Ascending aorta (tissue), 2 donors: ENCODE measurements around the gene OR52L1. TPM values are rescaled to one million over a fixed set of nuclear protein-coding genes. Genes with fewer than 3 reads are reported as not detected.

Source experiments
- DNase-seq, 2 donors: peaks; one replicate each; pipeline ENCODE4 v3.0.0-alpha.2; 2019; ENCODE audit warnings: low spot score in 2 of 2
- H3K27ac ChIP-seq, 2 donors: fragments of 200-600 bp; sonication (generic); one replicate each; pipeline ENCODE4 v1.5.1; 2016 to 2017; ENCODE audit warnings: mild to moderate bottlenecking in 1 of 2
- H3K27me3 ChIP-seq: fragments of 200-600 bp; sonication (generic); one replicate; pipeline ENCODE4 v1.5.1; 2017
- H3K36me3 ChIP-seq, 2 donors: fragments of 200-600 bp; sonication (generic); one replicate each; pipeline ENCODE4 v1.5.1; 2016
- H3K4me1 ChIP-seq, 2 donors: fragments of 200-600 bp; sonication (generic); one replicate each; pipeline ENCODE4 v1.5.1; 2016 to 2017; ENCODE audit warnings: mild to moderate bottlenecking in 1 of 2
- H3K4me3 ChIP-seq, 2 donors: fragments of 200-600 bp; sonication (generic); one replicate each; pipeline ENCODE4 v1.5.1; 2016 to 2017; ENCODE audit warnings: mild to moderate bottlenecking in 1 of 2
- H3K9me3 ChIP-seq, 2 donors: fragments of 200-600 bp; sonication (generic); one replicate each; pipeline ENCODE4 v1.5.1; 2016
- CTCF ChIP-seq, 3 experiments: fragments of 200-600 bp in 2 of 3; fragments of 450-650 bp in 1 of 3; sonication (generic) in 2 of 3; IDR thresholded peaks; one replicate each; pipeline ENCODE4 v1.5.1; 2016 to 2019; ENCODE audit warnings: antibody characterized with exemption in 3 of 3, mild to moderate bottlenecking in 1 of 3, moderate library complexity in 1 of 3
- intact Hi-C: fragments of 100-400 bp; cut with DNase I; formaldehyde crosslinking; loops from one replicate; pipeline ENCODE4 v1.15.1; 2023
- total RNA-seq: library from RNA; depleted of rRNA; stranded (reverse); fragments of >200 nt; gene quantifications from one replicate; pipeline ENCODE4 v1.1.0, GENCODE V29; 2016

The OR52L1 gene
- total RNA-seq, 1 donor from 2014 or later = not detected

GRCh38 chr11:5994791-5995190 lies 8.0 kb upstream of the OR52L1 start:
- Histone ChIP-seq H3K4me1 (no peaks in the 10 kb centered on the region), H3K4me3 (no peak overlapping the region), H3K27me3 (no peaks in the 10 kb centered on the region), H3K9me3 (no peaks in the 10 kb centered on the region), H3K36me3 (no peaks in the 10 kb centered on the region), H3K27ac (no peak overlapping the region)
- DNase-seq = no peak
- intact Hi-C loops = no loop called here
- no peak for TF ChIP-seq CTCF (IDR thresholded peaks at IDR 0.05)

- no peaks in the 10 kb centered on the region for H3K9me3 ChIP-seq
- no peaks in the 10 kb centered on the region for H3K4me1 ChIP-seq
- no peak overlapping the region for H3K27ac ChIP-seq
- intact Hi-C loops = no loop called here
- no peaks in the 10 kb centered on the region for H3K36me3 ChIP-seq
- no peak for DNase-seq
- no peaks in the 10 kb centered on the region for H3K27me3 ChIP-seq
- TF ChIP-seq CTCF (IDR thresholded peaks at IDR 0.05) = peak in 1 of 3 experiments; percentile 34
- H3K4me3 ChIP-seq = no peak overlapping the region
These were observed 5.9 kb upstream of the OR52L1 start for GRCh38 chr11:5992604-5993251.

GRCh38 chr11:5992150-5992549 lies 5.4 kb upstream of the OR52L1 start:
- intact Hi-C loops = no loop called here
- H3K27me3 ChIP-seq = no peaks in the 10 kb centered on the region
- no peak overlapping the region for H3K27ac ChIP-seq
- H3K9me3 ChIP-seq = no peaks in the 10 kb centered on the region
- no peak overlapping the region for H3K4me3 ChIP-seq
- H3K4me1 ChIP-seq = no peaks in the 10 kb centered on the region
- H3K36me3 ChIP-seq = no peaks in the 10 kb centered on the region
- no peak for DNase-seq
- no peak for TF ChIP-seq CTCF (IDR thresholded peaks at IDR 0.05)

- DNase-seq = no peak
- Histone ChIP-seq H3K27me3 (no peaks in the 10 kb centered on the region), H3K36me3 (no peaks in the 10 kb centered on the region), H3K27ac (no peak overlapping the region), H3K9me3 (no peaks in the 10 kb centered on the region), H3K4me1 (no peaks in the 10 kb centered on the region), H3K4me3 (no peak overlapping the region)
- TF ChIP-seq CTCF (IDR thresholded peaks at IDR 0.05) = no peak
- intact Hi-C loops = no loop called here
These were observed 2.4 kb upstream of the OR52L1 start for GRCh38 chr11:5989203-5989602.

- no peak overlapping the region for H3K4me3 ChIP-seq
- H3K27ac ChIP-seq = no peak overlapping the region
- H3K9me3 ChIP-seq = no peaks in the 10 kb centered on the region
- no peak for TF ChIP-seq CTCF (IDR thresholded peaks at IDR 0.05)
- DNase-seq = no peak
- H3K27me3 ChIP-seq = no peaks in the 10 kb centered on the region
- intact Hi-C loops = no loop called here
- H3K36me3 ChIP-seq = no peaks in the 10 kb centered on the region
- no peaks in the 10 kb centered on the region for H3K4me1 ChIP-seq
These were observed 3.3 kb downstream of the OR52L1 start for GRCh38 chr11:5983443-5983842.

- intact Hi-C loops = no loop called here
- no peaks in the 10 kb centered on the region for H3K9me3 ChIP-seq
These were observed 13.3 kb downstream of the OR52L1 start for GRCh38 chr11:5973530-5973929.

More at GRCh38 chr11:5973530-5973929, 13.3 kb downstream of the OR52L1 start:
- H3K27ac ChIP-seq = no peak overlapping the region
- no peak for DNase-seq
- H3K36me3 ChIP-seq = no peaks in the 10 kb centered on the region
- no peaks in the 10 kb centered on the region for H3K27me3 ChIP-seq
- no peak overlapping the region for H3K4me3 ChIP-seq
- no peak for TF ChIP-seq CTCF (IDR thresholded peaks at IDR 0.05)
- H3K4me1 ChIP-seq = no peaks in the 10 kb centered on the region
